Measurements from ENCODE around the gene CSN3.
"Not testable (repeated sequence)": the region's sequence is repeated elsewhere in the genome, so short reads cannot be mapped to it uniquely, and the experiment has no call there.

CSN3 gene

GRCh38 chr4:70242297-70242696 is at the start of gene CSN3:
Gene CSN3, plus strand, starts transcription at chr4:70242597. Its CDS starts 2,223 bp downstream, at chr4:70244820.
- DNase-seq, result not testable (repeated sequence)

GRCh38 chr4:70192895-70193294 is 49.5 kb upstream of the CSN3 start:
- no peak for DNase-seq

GRCh38 chr4:70195425-70195824 is 47.0 kb upstream of the CSN3 start, which contains the start of gene ODAM:
Gene ODAM, plus strand, starts transcription at chr4:70195725. Its CDS starts 819 bp downstream, at chr4:70196544.
- no peak for DNase-seq

- no peak for DNase-seq
Observed at GRCh38 chr4:70196857-70197256, 45.5 kb upstream of the CSN3 start.

GRCh38 chr4:70197842-70198241 is 44.6 kb upstream of the CSN3 start:
- DNase-seq, result peak; percentile 22

- DNase-seq, result no peak
Observed at GRCh38 chr4:70203601-70204000, 38.8 kb upstream of the CSN3 start.

GRCh38 chr4:70212752-70213151 is 29.6 kb upstream of the CSN3 start:
- DNase-seq, result not testable (repeated sequence)

- not testable (repeated sequence) for DNase-seq
Observed at GRCh38 chr4:70216109-70216508, 26.3 kb upstream of the CSN3 start.

- DNase-seq, result not testable (repeated sequence)
Observed at GRCh38 chr4:70216550-70216949, 25.8 kb upstream of the CSN3 start.

- DNase-seq, result not testable (repeated sequence)
Observed at GRCh38 chr4:70221389-70221788, 21.0 kb upstream of the CSN3 start.

GRCh38 chr4:70221818-70222217 is 20.6 kb upstream of the CSN3 start:
- not testable (repeated sequence) for DNase-seq

GRCh38 chr4:70225824-70226223 is 16.6 kb upstream of the CSN3 start, which contains the start of gene FDCSP:
Gene FDCSP, plus strand, starts transcription at chr4:70226124. Its CDS starts 5,071 bp downstream, at chr4:70231195.
- no peak for DNase-seq

GRCh38 chr4:70236125-70236524 is 6.3 kb upstream of the CSN3 start:
- DNase-seq, result no peak

- no peak for DNase-seq
Observed at GRCh38 chr4:70239131-70239883, 3.1 kb upstream of the CSN3 start.

GRCh38 chr4:70239884-70240591 is 2.4 kb upstream of the CSN3 start:
- DNase-seq, result no peak

GRCh38 chr4:70243091-70243490 is 694 bp downstream of the CSN3 start:
- DNase-seq, result no peak

GRCh38 chr4:70251250-70251944 is 9.0 kb downstream of the CSN3 start:
- no peak for DNase-seq

- no peak for DNase-seq
Observed at GRCh38 chr4:70251945-70252277, 9.5 kb downstream of the CSN3 start.

- DNase-seq, result peak; percentile 46
Observed at GRCh38 chr4:70269674-70270073, 27.3 kb downstream of the CSN3 start.

- no peak for DNase-seq
Observed at GRCh38 chr4:70277121-70277520, 34.7 kb downstream of the CSN3 start.

GRCh38 chr4:70280567-70280966 is 38.2 kb downstream of the CSN3 start:
- no peak for DNase-seq

- no peak for DNase-seq
Observed at GRCh38 chr4:70288651-70289050, 46.3 kb downstream of the CSN3 start.

GRCh38 chr4:70291341-70291740 is 48.9 kb downstream of the CSN3 start:
- DNase-seq, result no peak

- DNase-seq, result no peak
Observed at GRCh38 chr4:70297576-70297975, 55.2 kb downstream of the CSN3 start.

All from OCI-M1 (cell line).